GM12875 (cell line): ENCODE measurements around the gene MCU.
"Not testable (repeated sequence)": the region's sequence is repeated elsewhere in the genome, so short reads cannot be mapped to it uniquely, and the experiment has no call there.

Experiments
- H3K4me3 ChIP-seq: one replicate; pipeline ENCODE4 v1.5.1; 2011; ENCODE audit warnings: low read depth, low read length, control low read depth
- TF ChIP-seq, protein P1 (sequence below): IDR thresholded peaks from 2 replicates; pipeline ENCODE4 v1.5.1; 2011; ENCODE audit warnings: low read depth, mild to moderate bottlenecking, control low read depth, inconsistent platforms, low read length, moderate library complexity, borderline replicate concordance; ENCODE audit not compliant: insufficient read depth

The MCU gene

DNA sequence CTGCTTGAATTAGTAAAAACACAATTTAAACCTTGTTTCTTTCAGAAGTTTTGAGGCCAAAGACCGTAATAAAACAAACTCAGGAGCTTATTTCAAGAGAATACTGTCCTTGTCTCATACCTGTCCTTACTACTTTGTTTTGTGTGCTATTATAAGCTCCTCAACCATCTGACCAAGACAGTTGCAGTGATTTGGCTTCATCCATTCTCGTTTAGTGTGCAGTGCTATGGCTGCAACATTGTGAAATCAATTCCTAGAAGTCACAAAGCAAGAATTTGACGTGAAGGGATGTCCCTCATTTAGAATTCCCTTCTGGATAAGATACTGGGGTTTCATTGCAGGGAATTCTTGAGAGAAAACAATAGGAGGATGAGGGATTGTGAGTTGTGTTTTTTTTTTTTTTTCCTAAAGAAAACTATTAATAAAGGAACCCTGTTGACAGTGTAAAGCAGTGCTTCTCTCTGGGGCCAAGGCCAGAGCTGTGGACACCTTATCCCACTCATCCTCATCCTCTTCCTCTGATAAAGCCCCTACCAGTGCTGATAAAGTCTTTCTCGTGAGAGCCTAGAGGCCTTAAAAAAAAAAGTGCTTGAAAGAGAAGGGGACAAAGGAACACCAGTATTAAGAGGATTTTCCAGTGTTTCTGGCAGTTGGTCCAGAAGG is 201.3 kb downstream of the MCU start, which contains the start of gene OIT3:
Gene OIT3, plus strand, starts transcription at position 604 of the 663 bp plus-strand sequence. CDS start 60 bp downstream, outside the sequence.
- H3K4me3 ChIP-seq, result no peak within 1 kb of the TSS
- TF ChIP-seq, protein P1, sequence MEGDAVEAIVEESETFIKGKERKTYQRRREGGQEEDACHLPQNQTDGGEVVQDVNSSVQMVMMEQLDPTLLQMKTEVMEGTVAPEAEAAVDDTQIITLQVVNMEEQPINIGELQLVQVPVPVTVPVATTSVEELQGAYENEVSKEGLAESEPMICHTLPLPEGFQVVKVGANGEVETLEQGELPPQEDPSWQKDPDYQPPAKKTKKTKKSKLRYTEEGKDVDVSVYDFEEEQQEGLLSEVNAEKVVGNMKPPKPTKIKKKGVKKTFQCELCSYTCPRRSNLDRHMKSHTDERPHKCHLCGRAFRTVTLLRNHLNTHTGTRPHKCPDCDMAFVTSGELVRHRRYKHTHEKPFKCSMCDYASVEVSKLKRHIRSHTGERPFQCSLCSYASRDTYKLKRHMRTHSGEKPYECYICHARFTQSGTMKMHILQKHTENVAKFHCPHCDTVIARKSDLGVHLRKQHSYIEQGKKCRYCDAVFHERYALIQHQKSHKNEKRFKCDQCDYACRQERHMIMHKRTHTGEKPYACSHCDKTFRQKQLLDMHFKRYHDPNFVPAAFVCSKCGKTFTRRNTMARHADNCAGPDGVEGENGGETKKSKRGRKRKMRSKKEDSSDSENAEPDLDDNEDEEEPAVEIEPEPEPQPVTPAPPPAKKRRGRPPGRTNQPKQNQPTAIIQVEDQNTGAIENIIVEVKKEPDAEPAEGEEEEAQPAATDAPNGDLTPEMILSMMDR, result no peak

DNA sequence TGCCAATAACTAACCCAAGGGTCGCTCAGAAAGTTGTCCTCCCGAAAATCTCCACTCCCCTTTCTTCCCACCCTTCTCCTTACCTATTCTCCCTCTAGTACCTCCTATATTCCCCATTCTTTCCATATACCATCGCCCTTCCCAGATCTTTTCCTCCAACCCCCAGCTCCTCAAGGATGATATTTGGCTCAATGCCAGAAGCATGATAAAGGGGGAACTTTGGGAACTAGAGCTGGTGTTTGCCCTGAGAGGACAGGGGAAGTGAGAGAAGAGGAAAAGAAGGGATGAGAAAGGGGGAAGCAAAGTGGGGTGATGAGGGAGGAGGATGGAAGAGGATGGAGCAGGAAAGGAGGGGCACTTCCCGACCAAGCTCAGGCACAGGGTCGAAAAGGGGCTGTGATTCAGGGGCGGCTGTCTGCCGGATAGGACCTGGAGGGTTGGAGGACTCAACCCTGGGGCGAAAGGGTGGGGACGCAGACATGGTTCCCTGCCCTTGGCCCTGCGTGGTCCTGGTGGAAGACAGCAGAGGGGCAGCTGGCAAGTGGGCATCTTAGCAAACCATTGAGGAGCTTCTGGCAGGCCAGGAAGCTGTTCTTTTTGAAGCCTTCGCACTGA is 203.4 kb downstream of the MCU start:
- H3K4me3 ChIP-seq, result no peak overlapping the region
- TF ChIP-seq, protein P1, result no peak

DNA sequence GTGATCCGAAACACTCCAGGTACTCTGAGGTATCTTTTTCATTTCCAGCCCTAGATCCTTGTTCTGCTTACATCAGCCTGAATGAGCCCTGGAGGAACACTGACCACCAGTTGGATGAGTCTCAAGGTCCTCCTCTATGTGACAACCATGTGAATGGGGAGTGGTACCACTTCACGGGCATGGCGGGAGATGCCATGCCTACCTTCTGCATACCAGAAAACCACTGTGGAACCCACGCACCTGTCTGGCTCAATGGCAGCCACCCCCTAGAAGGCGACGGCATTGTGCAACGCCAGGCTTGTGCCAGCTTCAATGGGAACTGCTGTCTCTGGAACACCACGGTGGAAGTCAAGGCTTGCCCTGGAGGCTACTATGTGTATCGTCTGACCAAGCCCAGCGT is 206.7 kb downstream of the MCU start:
- TF ChIP-seq, protein P1, result no peak
- H3K4me3 ChIP-seq, result no peak overlapping the region

DNA sequence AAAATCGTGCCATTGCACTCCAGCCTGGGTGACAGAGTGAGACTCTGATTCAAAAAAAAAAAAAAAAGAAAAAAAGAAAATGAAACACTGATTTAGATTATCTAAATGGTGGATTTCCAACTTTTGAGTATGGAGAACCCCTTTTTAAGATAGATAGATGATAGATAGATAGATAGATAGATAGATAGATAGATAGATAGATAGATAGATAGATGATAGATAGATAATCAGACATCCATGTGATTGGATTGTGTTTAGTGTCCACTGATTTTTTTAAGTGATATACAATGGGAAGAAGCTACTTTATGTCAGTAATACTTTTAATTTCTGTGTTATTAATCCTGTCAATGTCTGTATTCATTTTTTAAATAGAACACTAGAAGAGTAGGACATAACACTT is 207.6 kb downstream of the MCU start:
- H3K4me3 ChIP-seq, result no peak overlapping the region
- TF ChIP-seq, protein P1, result no peak

DNA sequence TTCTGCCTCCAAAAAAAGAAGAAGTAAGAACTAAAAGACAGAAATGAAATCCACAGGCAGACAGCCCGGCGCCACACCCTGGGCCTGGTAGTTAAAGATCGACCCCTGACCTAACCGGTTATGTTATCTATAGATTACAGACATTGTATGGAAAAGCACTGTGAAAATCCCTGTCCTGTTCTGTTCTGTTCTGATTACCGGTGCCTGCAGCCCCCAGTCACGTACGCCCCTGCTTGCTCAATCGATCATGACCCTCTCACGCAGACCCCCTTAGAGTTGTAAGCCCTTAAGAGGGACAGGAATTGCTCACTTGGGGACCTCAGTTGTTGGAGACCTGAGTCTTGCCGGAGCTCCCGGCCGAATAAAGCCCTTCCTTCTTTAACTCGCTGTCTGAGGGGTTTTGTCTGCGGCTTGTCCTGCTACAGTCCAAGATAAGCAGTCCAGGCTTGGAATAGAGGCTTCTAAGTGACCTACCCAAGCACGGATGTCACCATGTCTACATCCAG is 212.1 kb downstream of the MCU start:
- not testable (repeated sequence) for H3K4me3 ChIP-seq

DNA sequence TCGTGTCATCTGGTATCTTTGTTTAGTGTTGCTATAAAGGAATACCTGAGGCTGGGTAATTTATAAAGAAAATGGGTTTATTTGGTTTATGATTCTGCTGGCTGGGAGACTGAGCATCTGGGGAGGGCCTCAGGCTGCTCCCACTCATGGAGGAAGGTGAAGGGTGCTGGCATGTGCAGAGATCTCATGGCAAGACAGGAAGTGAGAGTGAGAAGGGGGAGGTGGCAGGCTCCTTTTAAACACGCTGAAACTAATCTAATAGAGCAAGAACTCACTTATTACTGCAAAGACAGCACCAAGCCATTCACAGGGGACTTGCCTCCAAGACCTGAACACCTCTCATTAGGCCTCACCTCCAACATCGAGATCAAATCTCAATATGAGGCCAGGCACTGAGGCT is 212.9 kb downstream of the MCU start:
- TF ChIP-seq, protein P1, result no peak

DNA sequence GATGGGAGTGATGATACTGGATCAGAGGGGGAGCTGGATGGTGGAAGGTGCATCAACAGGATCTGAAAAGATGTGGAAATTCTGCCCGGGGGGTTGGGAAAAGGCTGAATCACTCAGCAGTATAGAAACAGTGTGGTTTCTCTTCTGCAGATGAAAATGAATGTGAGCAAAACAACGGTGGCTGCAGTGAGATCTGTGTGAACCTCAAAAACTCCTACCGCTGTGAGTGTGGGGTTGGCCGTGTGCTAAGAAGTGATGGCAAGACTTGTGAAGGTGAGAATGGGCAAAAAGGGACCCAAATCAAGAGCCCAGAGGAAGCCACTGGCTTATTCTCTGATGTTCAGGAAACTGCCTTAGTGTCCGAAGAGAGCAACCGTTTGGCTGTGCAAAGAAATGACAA is 214.5 kb downstream of the MCU start:
- TF ChIP-seq, protein P1, result no peak
- H3K4me3 ChIP-seq, result no peak overlapping the region

More for the DNA sequence above, 212.9 kb downstream of the MCU start:
- no peak overlapping the region for H3K4me3 ChIP-seq
